Epithelial cell of proximal tubule (primary cell): ENCODE measurements around the gene PRKCE. TPM values are rescaled to one million over a fixed set of nuclear protein-coding genes. Genes with fewer than 3 reads are reported as not detected.

Experiments used
- DNase-seq: peaks from one replicate; pipeline ENCODE4 v3.0.0-alpha.2; 2011; ENCODE audit warnings: low read depth
- H3K4me3 ChIP-seq: 2 replicates; pipeline ENCODE4 v1.5.1; 2011; ENCODE audit warnings: low read depth, mild to moderate bottlenecking, low read length
- CTCF ChIP-seq: conservative IDR thresholded peaks from 2 replicates; pipeline ENCODE4 v1.5.1; 2012; ENCODE audit warnings: low read depth, mild to moderate bottlenecking, low read length
- total RNA-seq: library from RNA; depleted of rRNA; stranded (reverse); fragments of >200 nt; gene quantifications from 2 replicates; pipeline ENCODE4 v1.2.3, GENCODE V29; 2015

The PRKCE gene
- total RNA-seq, 1 donor from 2014 or later, result 2.5 TPM

GRCh38 chr2:45765728-45766254, 114.3 kb downstream of the PRKCE start:
- no peak for TF ChIP-seq CTCF
- DNase-seq, result no peak
- H3K4me3 ChIP-seq, result no peak overlapping the region

GRCh38 chr2:45768208-45768607, 116.7 kb downstream of the PRKCE start:
- no peak overlapping the region for H3K4me3 ChIP-seq
- no peak for DNase-seq
- no peak for TF ChIP-seq CTCF

GRCh38 chr2:45769056-45769455, 117.6 kb downstream of the PRKCE start:
- H3K4me3 ChIP-seq, result no peak overlapping the region
- no peak for DNase-seq
- TF ChIP-seq CTCF, result no peak

GRCh38 chr2:45769854-45770576, 118.5 kb downstream of the PRKCE start:
- no peak for TF ChIP-seq CTCF
- no peak overlapping the region for H3K4me3 ChIP-seq
- no peak for DNase-seq

GRCh38 chr2:45770811-45771210, 119.3 kb downstream of the PRKCE start:
- no peak for DNase-seq
- no peak overlapping the region for H3K4me3 ChIP-seq
- TF ChIP-seq CTCF, result no peak

DNA sequence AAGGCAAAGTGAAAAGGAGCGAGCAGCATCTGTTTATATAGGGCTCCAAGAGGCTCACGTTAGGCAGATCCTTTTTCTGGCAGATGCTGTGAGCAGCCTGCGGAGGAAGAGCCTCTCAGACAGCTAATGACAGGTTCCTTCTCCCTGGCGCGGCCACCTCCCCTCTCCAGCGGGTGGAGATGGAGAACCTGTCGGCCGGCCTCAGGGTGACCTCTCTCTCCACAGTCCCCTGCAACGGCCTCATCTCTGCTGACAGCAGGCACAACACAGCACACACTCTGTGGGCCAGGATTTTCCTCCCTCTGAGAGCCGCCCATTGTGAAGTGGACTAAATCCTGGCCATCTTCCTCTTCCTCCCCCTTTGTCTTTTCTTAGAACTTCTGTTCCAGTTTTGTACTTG, 119.8 kb downstream of the PRKCE start:
- H3K4me3 ChIP-seq, result no peak overlapping the region
- no peak for TF ChIP-seq CTCF
- no peak for DNase-seq

- no peak overlapping the region for H3K4me3 ChIP-seq
- no peak for DNase-seq
- no peak for TF ChIP-seq CTCF
Measured at GRCh38 chr2:45772038-45772437, 120.6 kb downstream of the PRKCE start.
